Transverse colon (tissue), 3 donors: Measurements from ENCODE around the gene NUCB1.
"Not testable (repeated sequence)": the region's sequence is repeated elsewhere in the genome, so short reads cannot be mapped to it uniquely, and the experiment has no call there.

Source experiments
- CTCF ChIP-seq, 5 experiments: fragments of 200-600 bp in 3 of 5; fragments of 450-650 bp in 2 of 5; sonication (generic) in 3 of 5; IDR thresholded peaks; 1 replicate in 2 of 5; 2 replicates in 3 of 5; pipeline ENCODE4 v1.5.1; 2016 to 2017; ENCODE audit warnings: antibody characterized with exemption in 5 of 5, inconsistent platforms in 3 of 5, mild to moderate bottlenecking in 2 of 5, moderate library complexity in 1 of 5
- POLR2A ChIP-seq: fragments of 450-650 bp; IDR thresholded peaks from one replicate; pipeline ENCODE4 v1.6.1; 2016; ENCODE audit warnings: antibody characterized with exemption, mild to moderate bottlenecking, moderate library complexity

DNA sequence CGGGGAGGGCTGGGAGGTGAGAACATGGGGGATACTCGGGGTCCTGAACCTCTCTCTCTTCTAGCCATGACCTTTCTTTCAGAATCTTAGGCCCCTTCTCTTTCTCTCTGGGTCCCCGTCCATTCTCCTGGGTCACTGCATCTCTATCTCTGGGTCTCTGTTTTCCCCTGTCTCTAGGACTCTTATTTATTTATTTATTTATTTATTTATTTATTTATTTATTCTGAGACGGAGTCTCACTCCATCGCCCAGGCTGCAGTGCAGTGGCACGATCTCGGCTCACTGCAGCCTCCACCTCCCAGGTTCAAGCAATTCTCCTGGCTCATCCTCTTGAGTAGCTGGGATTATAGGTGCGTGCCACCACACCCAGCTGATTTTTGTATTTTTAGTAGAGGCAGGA, 19.2 kb downstream of the NUCB1 start:
- not testable (repeated sequence) for TF ChIP-seq CTCF (IDR thresholded peaks at IDR 0.05); POLR2A
